ENCODE results near the gene TUBA8. TPM values are rescaled to one million over a fixed set of nuclear protein-coding genes. Genes with fewer than 3 reads are reported as not detected.
"Not testable (repeated sequence)": the region's sequence is repeated elsewhere in the genome, so short reads cannot be mapped to it uniquely, and the experiment has no call there.

The TUBA8 gene
- total RNA-seq, 3 donors from 2014 or later = 1.5 to 3.9 (median 2.1) TPM

DNA sequence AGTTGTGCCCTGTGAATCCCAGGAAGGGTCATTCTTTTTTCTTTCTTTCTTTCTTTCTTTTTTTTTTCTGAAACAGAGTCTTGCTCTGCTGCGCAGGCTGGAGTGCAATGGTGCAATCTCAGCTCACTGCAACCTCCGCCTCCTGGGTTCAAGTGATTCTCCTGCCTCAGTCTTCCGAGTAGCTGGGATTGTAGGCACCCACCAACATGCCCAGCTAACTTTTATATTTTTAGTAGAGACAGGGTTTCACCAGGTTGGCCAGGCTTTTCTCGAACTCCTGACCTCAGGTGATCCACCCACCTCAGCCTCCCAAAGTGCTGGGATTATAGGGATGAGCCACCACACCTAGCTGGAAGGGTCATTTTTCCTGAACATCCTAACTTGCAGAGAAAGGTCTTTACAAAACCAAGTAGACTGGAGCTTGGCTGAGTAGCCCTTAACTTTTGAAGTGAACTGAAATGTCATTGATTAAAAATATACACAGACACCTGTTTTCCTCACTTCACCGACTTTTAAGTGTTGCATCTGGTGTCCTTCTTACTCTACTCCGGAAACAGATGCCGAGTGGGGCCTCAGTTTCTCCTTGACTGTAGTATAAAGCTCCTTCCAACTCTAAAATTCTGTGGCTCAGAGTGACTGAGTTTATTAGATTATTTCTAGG is 39.2 kb upstream of the TUBA8 start:
- ATAC-seq; H3K4me3 Mint-ChIP-seq; H3K4me1 Mint-ChIP-seq (ENCODE audit: low read depth); H3K36me3 Mint-ChIP-seq (ENCODE audit: insufficient read depth); DNase-seq; H3K9me3 Mint-ChIP-seq: not testable (repeated sequence)
- H3K27me3 Mint-ChIP-seq (ENCODE audit: low read depth) = peaks cover 13% of the 10 kb centered on the region

DNA sequence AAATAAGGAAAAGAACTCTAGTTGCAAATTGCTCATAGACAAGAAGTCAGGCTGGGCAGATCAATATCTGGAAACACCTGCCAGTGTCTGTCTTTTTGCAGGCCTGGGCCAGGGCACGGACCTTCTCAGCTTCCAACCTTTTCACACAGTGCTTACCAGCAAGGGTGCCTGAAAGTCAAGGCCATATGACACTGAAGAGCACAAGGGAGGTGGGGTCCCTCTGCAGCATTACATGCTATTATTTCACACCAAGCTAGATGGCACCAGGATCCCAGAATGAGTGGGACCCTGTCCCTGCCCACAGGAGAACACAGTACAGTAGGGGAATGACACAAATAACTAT is 38.7 kb upstream of the TUBA8 start:
- H3K36me3 Mint-ChIP-seq (ENCODE audit: insufficient read depth) = no peaks in the 10 kb centered on the region
- no peaks in the 10 kb centered on the region for H3K9me3 Mint-ChIP-seq
- H3K27me3 Mint-ChIP-seq (ENCODE audit: low read depth) = peaks cover 9% of the 10 kb centered on the region
- H3K4me3 Mint-ChIP-seq = no peak overlapping the region
- ATAC-seq (no peak), DNase-seq (no peak)
- H3K4me1 Mint-ChIP-seq (ENCODE audit: low read depth) = peaks cover 9% of the 10 kb centered on the region

GRCh38 chr22:18073467-18073866 is 37.1 kb upstream of the TUBA8 start:
- ATAC-seq = no peak
- no peaks in the 10 kb centered on the region for H3K27me3 Mint-ChIP-seq (ENCODE audit: low read depth)
- H3K4me3 Mint-ChIP-seq = no peak overlapping the region
- H3K4me1 Mint-ChIP-seq (ENCODE audit: low read depth) = peaks cover 16% of the 10 kb centered on the region
- peaks cover under 1% of the 10 kb centered on the region for H3K36me3 Mint-ChIP-seq (ENCODE audit: insufficient read depth)
- no peak for DNase-seq
- H3K9me3 Mint-ChIP-seq = no peaks in the 10 kb centered on the region

DNA sequence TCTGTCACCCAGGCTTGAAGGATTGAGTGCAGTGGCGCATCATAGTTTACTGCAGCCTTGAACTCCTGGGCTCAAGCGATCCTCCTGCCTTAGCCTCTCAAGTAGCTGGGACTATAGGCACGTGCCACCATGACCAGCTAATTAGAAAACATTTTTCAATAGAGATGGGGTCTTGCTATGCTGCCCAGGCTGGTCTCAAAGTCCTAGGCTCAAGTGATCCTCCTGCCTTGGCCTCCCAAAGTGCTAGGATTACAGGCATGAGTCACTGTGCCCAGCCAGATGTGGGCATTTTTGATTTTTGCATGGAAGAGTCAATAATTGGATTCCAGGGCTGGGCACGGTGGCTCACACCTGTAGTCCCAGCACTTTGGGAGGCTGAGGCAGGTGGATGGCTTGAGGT is 36.7 kb upstream of the TUBA8 start:
- H3K4me1 Mint-ChIP-seq (ENCODE audit: low read depth) = peaks cover 19% of the 10 kb centered on the region
- not testable (repeated sequence) for H3K27me3 Mint-ChIP-seq (ENCODE audit: low read depth); H3K4me3 Mint-ChIP-seq

GRCh38 chr22:18075101-18075719 is 35.4 kb upstream of the TUBA8 start:
- Mint-ChIP-seq H3K4me3 (no peak overlapping the region), H3K27me3 (ENCODE audit: low read depth) (no peaks in the 10 kb centered on the region), H3K36me3 (ENCODE audit: insufficient read depth) (peaks cover 9% of the 10 kb centered on the region), H3K9me3 (no peaks in the 10 kb centered on the region), H3K4me1 (ENCODE audit: low read depth) (peaks cover 30% of the 10 kb centered on the region)
- DNase-seq (no peak), ATAC-seq (no peak)

More for the DNA sequence above, 36.7 kb upstream of the TUBA8 start:
- not testable (repeated sequence) for ATAC-seq; DNase-seq; H3K36me3 Mint-ChIP-seq (ENCODE audit: insufficient read depth); H3K9me3 Mint-ChIP-seq

- DNase-seq (peak; percentile 18), ATAC-seq (no peak)
- Mint-ChIP-seq H3K4me3 (peak overlapping the region; percentile 62), H3K9me3 (peaks cover 3% of the 10 kb centered on the region), H3K36me3 (ENCODE audit: insufficient read depth) (peaks cover 15% of the 10 kb centered on the region), H3K4me1 (ENCODE audit: low read depth) (peaks cover 33% of the 10 kb centered on the region), H3K27me3 (ENCODE audit: low read depth) (no peaks in the 10 kb centered on the region)
Measured at GRCh38 chr22:18075720-18076497, 34.7 kb upstream of the TUBA8 start.

DNA sequence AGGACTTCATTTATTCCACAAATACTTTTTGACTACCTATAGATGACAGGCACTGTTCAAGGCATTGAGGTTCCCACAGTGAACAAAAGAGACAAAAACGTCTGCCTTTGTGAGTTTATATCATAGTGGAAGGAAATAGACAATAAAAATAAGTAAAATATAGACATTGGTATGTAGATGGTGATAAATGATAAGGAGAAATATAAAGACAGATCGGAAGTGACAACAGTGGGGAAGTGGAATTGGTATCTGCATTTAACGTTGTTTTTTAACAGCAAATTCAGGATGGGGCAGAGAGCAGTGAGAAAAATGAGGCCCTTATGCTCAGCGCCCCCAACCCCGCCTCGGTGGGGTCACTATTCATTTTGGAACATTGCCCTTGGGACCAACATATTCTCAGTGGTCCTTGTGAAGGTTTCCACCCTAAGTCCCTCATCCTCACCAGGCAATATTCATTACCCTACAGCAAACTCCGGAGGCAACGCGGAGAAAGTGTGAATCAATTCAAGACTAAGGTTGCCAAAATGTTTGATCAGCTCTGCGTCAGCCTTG is 33.4 kb upstream of the TUBA8 start:
- peak in 1 of 2 donors; percentile 41 for ATAC-seq
- peaks cover 3% of the 10 kb centered on the region for H3K9me3 Mint-ChIP-seq

DNA sequence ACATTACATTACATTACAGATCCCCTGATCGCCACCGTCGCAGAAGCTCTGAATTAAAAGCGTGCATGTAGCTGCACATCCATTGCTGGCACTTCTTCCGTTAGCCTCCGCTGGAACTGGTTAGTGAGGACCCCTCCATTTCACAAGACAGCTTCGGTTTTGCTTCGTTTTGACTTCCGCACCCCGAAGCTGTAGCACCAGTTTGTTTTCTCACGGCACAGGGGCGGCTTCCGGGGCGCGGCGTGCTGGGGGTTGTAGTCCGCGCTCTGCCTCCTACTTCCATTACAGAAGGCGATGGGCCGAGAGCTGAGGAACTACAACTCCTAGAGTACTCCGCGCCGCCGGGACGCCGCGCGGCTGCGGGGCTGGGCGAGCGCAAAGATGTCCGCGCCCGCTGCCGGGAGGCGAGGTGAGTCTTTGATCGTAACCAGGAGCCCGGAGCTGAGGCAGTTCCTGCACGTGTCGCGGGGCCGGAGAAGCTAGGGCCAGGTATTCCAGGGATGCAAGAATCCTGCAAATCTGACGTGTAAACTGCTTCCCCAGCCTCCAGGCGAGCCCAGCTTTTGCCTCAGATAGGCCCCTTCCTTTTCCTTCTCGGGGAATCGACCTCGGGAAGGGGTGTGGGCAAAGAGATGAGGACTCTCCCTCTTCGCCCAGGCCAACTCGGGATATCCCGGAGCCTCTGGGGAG is 32.8 kb upstream of the TUBA8 start, which contains the start of gene PEX26:
Gene PEX26, plus strand, starts transcription at position 352 of the 690 bp plus-strand sequence. CDS start 387 bp downstream, outside the sequence.
- DNase-seq (peak; percentile 89), ATAC-seq (peak; percentile 99 to 100)
- peak within 1 kb of the TSS; percentile 98 for H3K4me3 Mint-ChIP-seq
- peaks cover 50% of the 10 kb centered on the region for H3K4me1 Mint-ChIP-seq (ENCODE audit: low read depth)
- peaks cover 3% of the 10 kb centered on the region for H3K9me3 Mint-ChIP-seq
- no peaks in the 10 kb centered on the region for H3K27me3 Mint-ChIP-seq (ENCODE audit: low read depth)
- peaks cover 33% of the 10 kb centered on the region for H3K36me3 Mint-ChIP-seq (ENCODE audit: insufficient read depth)

More for the DNA sequence above, 33.4 kb upstream of the TUBA8 start:
- H3K4me1 Mint-ChIP-seq (ENCODE audit: low read depth) = peaks cover 44% of the 10 kb centered on the region
- H3K36me3 Mint-ChIP-seq (ENCODE audit: insufficient read depth) = peaks cover 27% of the 10 kb centered on the region
- peak overlapping the region; percentile 98 for H3K4me3 Mint-ChIP-seq
- DNase-seq = no peak
- no peaks in the 10 kb centered on the region for H3K27me3 Mint-ChIP-seq (ENCODE audit: low read depth)

DNA sequence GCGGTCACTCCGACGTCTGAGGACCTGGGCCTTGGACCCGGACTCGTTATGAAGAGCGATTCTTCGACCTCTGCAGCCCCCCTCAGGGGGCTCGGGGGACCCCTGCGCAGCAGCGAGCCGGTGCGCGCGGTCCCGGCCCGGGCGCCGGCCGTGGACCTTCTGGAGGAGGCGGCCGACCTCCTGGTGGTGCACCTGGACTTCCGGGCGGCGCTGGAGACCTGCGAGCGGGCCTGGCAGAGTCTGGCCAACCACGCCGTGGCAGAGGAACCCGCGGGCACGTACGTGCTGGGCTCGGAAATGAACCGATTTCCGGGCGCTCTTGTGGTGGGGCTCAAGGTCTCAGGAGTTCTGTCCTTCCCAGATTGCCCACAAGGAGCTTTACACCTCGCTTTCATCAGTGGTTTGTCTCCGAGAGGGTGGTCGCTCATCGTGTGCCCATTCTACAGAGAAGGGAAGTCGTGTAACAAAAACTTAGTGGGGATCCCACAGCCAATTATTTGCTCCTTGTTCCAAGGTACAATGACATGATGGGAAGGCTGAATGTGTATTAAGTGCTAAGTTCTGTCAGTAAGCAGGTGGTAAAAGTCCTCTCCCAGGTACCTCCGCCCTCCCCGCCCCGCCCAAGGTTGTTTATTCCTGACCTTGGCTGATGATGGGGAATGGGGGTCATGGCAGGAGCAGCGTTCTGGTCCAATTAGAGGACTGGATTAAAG is 32.1 kb upstream of the TUBA8 start:
- Mint-ChIP-seq H3K4me3 (peak overlapping the region; percentile 98), H3K36me3 (ENCODE audit: insufficient read depth) (peaks cover 39% of the 10 kb centered on the region), H3K27me3 (ENCODE audit: low read depth) (no peaks in the 10 kb centered on the region), H3K9me3 (peaks cover 3% of the 10 kb centered on the region), H3K4me1 (ENCODE audit: low read depth) (peaks cover 55% of the 10 kb centered on the region)
- DNase-seq = peak; percentile 18
- peak; percentile 36 for ATAC-seq

DNA sequence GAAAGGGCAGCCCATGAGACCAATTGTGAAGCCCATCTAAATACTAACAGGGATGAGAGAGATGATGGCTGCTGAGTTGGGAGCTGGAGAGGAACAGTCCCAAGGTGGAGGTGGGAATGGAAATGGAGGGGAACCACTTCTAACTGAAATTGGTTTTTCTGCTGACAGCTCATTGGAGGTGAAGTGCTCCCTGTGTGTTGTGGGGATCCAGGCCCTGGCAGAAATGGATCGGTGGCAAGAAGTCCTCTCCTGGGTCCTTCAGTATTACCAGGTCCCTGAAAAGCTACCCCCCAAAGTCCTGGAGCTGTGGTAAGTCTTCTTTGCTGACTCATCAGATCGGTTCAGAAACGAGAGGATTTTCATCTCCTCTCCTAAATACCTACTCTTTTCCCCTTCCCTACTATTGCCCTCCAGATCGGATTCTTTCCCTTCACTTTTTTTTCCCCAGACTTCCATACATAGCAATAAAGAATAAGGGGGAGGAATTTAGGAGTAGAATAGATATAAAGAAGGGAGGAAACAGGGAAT is 30.8 kb upstream of the TUBA8 start:
- ATAC-seq = no peak
- Mint-ChIP-seq H3K9me3 (peaks cover 3% of the 10 kb centered on the region), H3K36me3 (ENCODE audit: insufficient read depth) (peaks cover 42% of the 10 kb centered on the region), H3K27me3 (ENCODE audit: low read depth) (no peaks in the 10 kb centered on the region), H3K4me3 (peak overlapping the region; percentile 98), H3K4me1 (ENCODE audit: low read depth) (peaks cover 55% of the 10 kb centered on the region)
- no peak for DNase-seq

GRCh38 chr22:18081416-18081815 is 29.2 kb upstream of the TUBA8 start:
- Mint-ChIP-seq H3K36me3 (ENCODE audit: insufficient read depth) (peaks cover 53% of the 10 kb centered on the region), H3K4me1 (ENCODE audit: low read depth) (peaks cover 50% of the 10 kb centered on the region), H3K4me3 (no peak overlapping the region), H3K9me3 (peaks cover 3% of the 10 kb centered on the region), H3K27me3 (ENCODE audit: low read depth) (no peaks in the 10 kb centered on the region)
- DNase-seq (no peak), ATAC-seq (no peak)

DNA sequence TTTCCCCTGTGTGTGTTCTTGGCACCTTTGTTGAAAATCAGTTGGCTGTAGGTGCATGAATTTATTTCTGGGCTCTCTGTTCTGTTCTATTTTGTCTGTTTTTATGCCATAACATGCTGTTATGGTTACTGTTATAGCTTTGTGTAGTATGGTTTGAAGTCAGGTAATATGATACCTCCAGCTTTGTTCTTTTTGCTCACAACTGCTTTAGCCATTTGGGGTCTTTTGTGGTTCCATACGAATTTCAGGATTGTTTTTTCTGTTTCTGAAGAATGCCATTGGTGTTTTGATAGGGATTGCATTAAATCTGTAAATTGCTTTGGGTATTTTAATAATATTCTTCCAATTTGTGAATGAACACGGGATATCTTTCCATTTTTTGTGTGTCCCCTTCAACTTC is 28.1 kb upstream of the TUBA8 start:
- Mint-ChIP-seq H3K4me1 (ENCODE audit: low read depth) (peaks cover 44% of the 10 kb centered on the region), H3K36me3 (ENCODE audit: insufficient read depth) (peaks cover 57% of the 10 kb centered on the region)
- no peak for ATAC-seq

GRCh38 chr22:18083406-18083805 is 27.2 kb upstream of the TUBA8 start:
- no peaks in the 10 kb centered on the region for H3K27me3 Mint-ChIP-seq (ENCODE audit: low read depth)
- H3K4me1 Mint-ChIP-seq (ENCODE audit: low read depth) = peaks cover 40% of the 10 kb centered on the region
- ATAC-seq (no peak), DNase-seq (no peak)
- H3K36me3 Mint-ChIP-seq (ENCODE audit: insufficient read depth) = peaks cover 61% of the 10 kb centered on the region
- peaks cover 3% of the 10 kb centered on the region for H3K9me3 Mint-ChIP-seq
- H3K4me3 Mint-ChIP-seq = no peak overlapping the region

More for the DNA sequence above, 28.1 kb upstream of the TUBA8 start:
- peaks cover 3% of the 10 kb centered on the region for H3K9me3 Mint-ChIP-seq
- H3K4me3 Mint-ChIP-seq = no peak overlapping the region
- DNase-seq = no peak
- no peaks in the 10 kb centered on the region for H3K27me3 Mint-ChIP-seq (ENCODE audit: low read depth)
